Measurements from ENCODE around the gene PRSS36. TPM values are rescaled to one million over a fixed set of nuclear protein-coding genes. Genes with fewer than 3 reads are reported as not detected.

The PRSS36 gene
- total and polyA plus RNA-seq, 9 of the 15 experiments (the other 6 are each of a cell fraction or from before 2014, with no cell fraction given), result 0.09 to 1.2 (median 0.54) TPM; not detected in 2

GRCh38 chr16:31179747-31180459, 30.0 kb upstream of the PRSS36 start, which contains the start of gene FUS (continued):
- TF ChIP-seq BRF2 (IDR thresholded peaks at IDR 0.05; ENCODE audit: borderline replicate concordance, insufficient read depth, insufficient read length), result no peak
- TF ChIP-seq, protein P1, sequence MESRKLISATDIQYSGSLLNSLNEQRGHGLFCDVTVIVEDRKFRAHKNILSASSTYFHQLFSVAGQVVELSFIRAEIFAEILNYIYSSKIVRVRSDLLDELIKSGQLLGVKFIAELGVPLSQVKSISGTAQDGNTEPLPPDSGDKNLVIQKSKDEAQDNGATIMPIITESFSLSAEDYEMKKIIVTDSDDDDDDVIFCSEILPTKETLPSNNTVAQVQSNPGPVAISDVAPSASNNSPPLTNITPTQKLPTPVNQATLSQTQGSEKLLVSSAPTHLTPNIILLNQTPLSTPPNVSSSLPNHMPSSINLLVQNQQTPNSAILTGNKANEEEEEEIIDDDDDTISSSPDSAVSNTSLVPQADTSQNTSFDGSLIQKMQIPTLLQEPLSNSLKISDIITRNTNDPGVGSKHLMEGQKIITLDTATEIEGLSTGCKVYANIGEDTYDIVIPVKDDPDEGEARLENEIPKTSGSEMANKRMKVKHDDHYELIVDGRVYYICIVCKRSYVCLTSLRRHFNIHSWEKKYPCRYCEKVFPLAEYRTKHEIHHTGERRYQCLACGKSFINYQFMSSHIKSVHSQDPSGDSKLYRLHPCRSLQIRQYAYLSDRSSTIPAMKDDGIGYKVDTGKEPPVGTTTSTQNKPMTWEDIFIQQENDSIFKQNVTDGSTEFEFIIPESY (CRISPR knock-in tag; IDR thresholded peaks at IDR 0.05), result peak; percentile 56; the same call in 1 of the 2 replicates
- TF ChIP-seq, protein P2, sequence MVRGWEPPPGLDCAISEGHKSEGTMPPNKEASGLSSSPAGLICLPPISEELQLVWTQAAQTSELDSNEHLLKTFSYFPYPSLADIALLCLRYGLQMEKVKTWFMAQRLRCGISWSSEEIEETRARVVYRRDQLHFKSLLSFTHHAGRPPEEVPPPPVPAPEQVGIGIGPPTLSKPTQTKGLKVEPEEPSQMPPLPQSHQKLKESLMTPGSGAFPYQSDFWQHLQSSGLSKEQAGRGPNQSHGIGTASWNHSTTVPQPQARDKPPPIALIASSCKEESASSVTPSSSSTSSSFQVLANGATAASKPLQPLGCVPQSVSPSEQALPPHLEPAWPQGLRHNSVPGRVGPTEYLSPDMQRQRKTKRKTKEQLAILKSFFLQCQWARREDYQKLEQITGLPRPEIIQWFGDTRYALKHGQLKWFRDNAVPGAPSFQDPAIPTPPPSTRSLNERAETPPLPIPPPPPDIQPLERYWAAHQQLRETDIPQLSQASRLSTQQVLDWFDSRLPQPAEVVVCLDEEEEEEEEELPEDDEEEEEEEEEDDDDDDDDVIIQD (CRISPR knock-in tag; IDR thresholded peaks at IDR 0.05), result no peak
- TF ChIP-seq ESRRB (CRISPR knock-in tag; IDR thresholded peaks at IDR 0.05; ENCODE audit: borderline replicate concordance), result no peak
- TF ChIP-seq TEAD4 (IDR thresholded peaks at IDR 0.05; ENCODE audit: low read length), result peak; percentile 62
- peak; percentile 18; the same call in 1 of the 2 replicates for TF ChIP-seq TEAD4 (CRISPR knock-in tag; IDR thresholded peaks at IDR 0.05; ENCODE audit: borderline replicate concordance)
- no peak for TF ChIP-seq ZFP36 (IDR thresholded peaks at IDR 0.05; ENCODE audit: low read depth, low read length, partially characterized antibody)
- TF ChIP-seq ZNF274 (IDR thresholded peaks at IDR 0.05; ENCODE audit: borderline replicate concordance, low read depth, low read length), result no peak
- peak; percentile 47; the same call in 1 of the 2 replicates for TF ChIP-seq RFX5 (IDR thresholded peaks at IDR 0.05; ENCODE audit: low read depth, low read length)
- TF ChIP-seq MEF2A (IDR thresholded peaks at IDR 0.05; ENCODE audit: control insufficient read depth, low read depth, low read length), result no peak
- peak; percentile 22; the same call in 1 of the 2 replicates for TF ChIP-seq MXI1 (IDR thresholded peaks at IDR 0.05; ENCODE audit: low read depth, low read length)
- TF ChIP-seq CEBPB (tag; IDR thresholded peaks at IDR 0.05), result no peak
- TF ChIP-seq HCFC1 (IDR thresholded peaks at IDR 0.05; ENCODE audit: low read depth, low read length), result peak; percentile 59; the same call in 1 of the 2 replicates
- TF ChIP-seq ZNF696 (CRISPR knock-in tag; conservative IDR thresholded peaks at IDR 0.05), result no peak
- peak; percentile 15 for TF ChIP-seq PCBP2 (IDR thresholded peaks at IDR 0.05; ENCODE audit: low read depth, low read length, poor library complexity, severe bottlenecking)
- TF ChIP-seq HDAC1 (IDR thresholded peaks at IDR 0.05), result peak; percentile 59 to 72
- no peak for TF ChIP-seq ARHGAP35 (IDR thresholded peaks at IDR 0.05; ENCODE audit: partially characterized antibody)
- TF ChIP-seq HDGF (IDR thresholded peaks at IDR 0.05), result no peak
- no peak for TF ChIP-seq PPARD (CRISPR knock-in tag; IDR thresholded peaks at IDR 0.05)
- no peak for TF ChIP-seq FOS (IDR thresholded peaks at IDR 0.05; ENCODE audit: extremely low read depth, insufficient read length)
- no peak for TF ChIP-seq RBM22 (IDR thresholded peaks at IDR 0.05; ENCODE audit: low read depth, low read length, poor library complexity, severe bottlenecking)
- peak; percentile 99 for TF ChIP-seq TOE1 (IDR thresholded peaks at IDR 0.05; ENCODE audit: borderline replicate concordance)
- peak; percentile 79; the same call in 1 of the 2 replicates for TF ChIP-seq TOE1 (CRISPR knock-in tag; IDR thresholded peaks at IDR 0.05; ENCODE audit: borderline replicate concordance, low read depth)
- TF ChIP-seq GTF2E2 (tag; IDR thresholded peaks at IDR 0.05), result peak; percentile 99
- TF ChIP-seq TARDBP (IDR thresholded peaks at IDR 0.05), result peak; percentile 85; the same call in 1 of the 2 replicates

All from K562 (cell line).